SKM-1 (cell line): ENCODE data around the gene AZU1.
"Not testable (repeated sequence)": the region's sequence is repeated elsewhere in the genome, so short reads cannot be mapped to it uniquely, and the experiment has no call there.

ENCODE experiments used
- DNase-seq: peaks from one replicate; lab custom pipeline; 2025; ENCODE audit not compliant: unreplicated experiment; lab: John Stamatoyannopoulos, UW

Gene AZU1

GRCh38 chr19:869245-870177 is 41.9 kb downstream of the AZU1 start:
- no peak for DNase-seq

- no peak for DNase-seq
Measured at GRCh38 chr19:870314-870713, 42.7 kb downstream of the AZU1 start.

GRCh38 chr19:870963-871401 is 43.3 kb downstream of the AZU1 start:
- no peak for DNase-seq

- DNase-seq: no peak
Measured at GRCh38 chr19:871446-872265, 44.0 kb downstream of the AZU1 start.

- DNase-seq: no peak
Measured at GRCh38 chr19:872266-872951, 44.8 kb downstream of the AZU1 start.

GRCh38 chr19:873084-873483 is 45.4 kb downstream of the AZU1 start:
- DNase-seq: no peak

- DNase-seq: no peak
Measured at GRCh38 chr19:873561-874041, 46.0 kb downstream of the AZU1 start.

- no peak for DNase-seq
Measured at GRCh38 chr19:875265-875879, 47.7 kb downstream of the AZU1 start.

- DNase-seq: no peak
Measured at GRCh38 chr19:876089-876488, 48.5 kb downstream of the AZU1 start.

- no peak for DNase-seq
Measured at GRCh38 chr19:876780-877314, 49.2 kb downstream of the AZU1 start.

GRCh38 chr19:877992-878660 is 50.5 kb downstream of the AZU1 start:
- DNase-seq: not testable (repeated sequence)

GRCh38 chr19:878751-879561 is 51.3 kb downstream of the AZU1 start:
- DNase-seq: not testable (repeated sequence)

GRCh38 chr19:879711-880438 is 52.2 kb downstream of the AZU1 start:
- no peak for DNase-seq
